GM12878 (cell line): ENCODE data around the gene EEFSEC. TPM values are rescaled to one million over a fixed set of nuclear protein-coding genes. Genes with fewer than 3 reads are reported as not detected.

Experiments used
- ATAC-seq: fragments of 200-7000 bp; cut with Tn5 transposase; 3 replicates; pipeline ENCODE4 v1.9.1; 2020; ENCODE audit warnings: mild to moderate bottlenecking, moderate library complexity
- BruUV-seq: library from RNA; stranded (reverse); fragments of 400-500 nt; replicated peaks from 2 replicates; lab custom pipeline; 2021; lab: Mats Ljungman, UMichigan
- CTCF ChIA-PET: fragments of 300-600 bp; sonication (Branson Sonifier 250); formaldehyde crosslinking; extraction: SDS; loops from one replicate; lab custom pipeline; 2021; ENCODE audit warnings: inconsistent platforms; lab: Yijun Ruan, JAX
- POLR2A ChIA-PET: fragments of 350-600 bp; formaldehyde crosslinking; extraction: SDS; loops from one replicate; lab custom pipeline; 2021; ENCODE audit warnings: inconsistent platforms; lab: Charles Lee
- RAD21 ChIA-PET: fragments of 300-600 bp; sonication (Branson Sonifier 250); formaldehyde crosslinking; loops from one replicate; lab custom pipeline; 2023; ENCODE audit warnings: antibody characterized with exemption; ENCODE audit not compliant: unreplicated experiment; lab: Charles Lee
- SMC1A ChIA-PET: fragments of 300-600 bp; sonication (Branson Sonifier 250); formaldehyde crosslinking; loops from one replicate; lab custom pipeline; 2023; ENCODE audit not compliant: unreplicated experiment, uncharacterized antibody; lab: Charles Lee
- DNase-seq: peaks from one replicate; pipeline ENCODE4 v3.0.0-alpha.2; 2011; ENCODE audit warnings: low read depth, low spot score
- FAIRE-seq: peaks from 3 replicates; lab custom pipeline; 2011; peaks lifted over from hg19 to GRCh38; lab: Jason Lieb, UNC
- H2AFZ ChIP-seq: 2 replicates; pipeline ENCODE4 v1.6.0; 2011; ENCODE audit warnings: low read depth, low read length, control low read depth; ENCODE audit not compliant: control insufficient read depth
- H3K27ac ChIP-seq: 2 replicates; pipeline ENCODE4 v1.5.1; 2011; ENCODE audit warnings: control low read depth; ENCODE audit not compliant: control insufficient read depth, insufficient read depth
- H3K27me3 ChIP-seq, 2 experiments: replicated peaks in 1 of 2; 2 replicates each; pipeline versions ENCODE4 v1.6.0 to v1.6.1; 2011; ENCODE audit warnings: low read length in 1 of 2; ENCODE audit not compliant: control insufficient read depth in 2 of 2, insufficient read depth in 2 of 2
- H3K36me3 ChIP-seq, 2 experiments: 2 replicates each; pipeline ENCODE4 v1.5.1; 2011; ENCODE audit warnings: low read length in 1 of 2; ENCODE audit not compliant: control insufficient read depth in 2 of 2, insufficient read depth in 2 of 2
- H3K4me1 ChIP-seq: 2 replicates; pipeline ENCODE4 v1.6.1; 2011; ENCODE audit warnings: mild to moderate bottlenecking, low read length, moderate library complexity, mixed read lengths; ENCODE audit not compliant: control insufficient read depth, insufficient read depth
- H3K4me2 ChIP-seq: 2 replicates; pipeline ENCODE4 v1.6.0; 2011; ENCODE audit warnings: control low read depth; ENCODE audit not compliant: control insufficient read depth, insufficient read depth
- H3K4me3 ChIP-seq: fragments of 200-600 bp; sonication (generic); 2 replicates; pipeline ENCODE4 v1.5.1; 2016
- H3K79me2 ChIP-seq: 2 replicates; pipeline ENCODE4 v1.6.0; 2011; ENCODE audit warnings: low read length; ENCODE audit not compliant: control insufficient read depth, insufficient read depth
- H3K9ac ChIP-seq: 2 replicates; pipeline ENCODE4 v1.8.0; 2011; ENCODE audit warnings: low read length, control low read depth, mixed read lengths; ENCODE audit not compliant: control insufficient read depth, insufficient read depth
- H3K9me3 ChIP-seq: replicated peaks from 3 replicates; pipeline ENCODE4 v1.5.1; 2011; ENCODE audit warnings: mild to moderate bottlenecking, low read length; ENCODE audit not compliant: control insufficient read depth, insufficient read depth
- H4K20me1 ChIP-seq: 2 replicates; pipeline ENCODE4 v1.6.0; 2011; ENCODE audit not compliant: control insufficient read depth, insufficient read depth
- ATF7 ChIP-seq: fragments of 450-650 bp; IDR thresholded peaks from 2 replicates; pipeline ENCODE4 v1.6.1; 2016; ENCODE audit warnings: low read depth, mild to moderate bottlenecking
- BMI1 ChIP-seq: fragments of 450-650 bp; IDR thresholded peaks from 2 replicates; pipeline ENCODE4 v1.6.1; 2016; ENCODE audit warnings: mild to moderate bottlenecking, moderate library complexity, borderline replicate concordance
- CHD4 ChIP-seq: fragments of 200-600 bp; sonication (generic); IDR thresholded peaks from 2 replicates; pipeline ENCODE4 v1.6.1; 2016; ENCODE audit warnings: mild to moderate bottlenecking
- CUX1 ChIP-seq: IDR thresholded peaks from 2 replicates; pipeline ENCODE4 v1.6.1; 2012; ENCODE audit warnings: improper control_type of control experiment, low read depth, low read length; ENCODE audit not compliant: insufficient replicate concordance
- ELK1 ChIP-seq: IDR thresholded peaks from 2 replicates; pipeline ENCODE4 v1.6.1; 2012; ENCODE audit warnings: low read depth, low read length, improper control_type of control experiment
- MAX ChIP-seq: IDR thresholded peaks from 2 replicates; pipeline ENCODE4 v1.6.1; 2012; ENCODE audit warnings: low read depth, low read length, improper control_type of control experiment
- PAX5 ChIP-seq: IDR thresholded peaks from 2 replicates; pipeline ENCODE4 v1.6.1; 2011; ENCODE audit warnings: low read depth, low read length, borderline replicate concordance
- RBBP5 ChIP-seq: fragments of 200-600 bp; sonication (generic); conservative IDR thresholded peaks from 2 replicates; pipeline ENCODE4 v1.6.1; 2016
- RCOR1 ChIP-seq: conservative IDR thresholded peaks from 2 replicates; pipeline ENCODE4 v1.6.1; 2012; ENCODE audit warnings: low read depth, low read length, improper control_type of control experiment
- STAT1 ChIP-seq: fragments of 450-650 bp; conservative IDR thresholded peaks from 2 replicates; pipeline ENCODE4 v1.6.1; 2014; ENCODE audit warnings: antibody characterized with exemption, mild to moderate bottlenecking
- SUPT20H ChIP-seq: IDR thresholded peaks from 2 replicates; pipeline ENCODE4 v1.6.1; 2011; ENCODE audit warnings: low read depth, mild to moderate bottlenecking, low read length, moderate library complexity, borderline replicate concordance; ENCODE audit not compliant: control insufficient read depth
- TBL1XR1 ChIP-seq: IDR thresholded peaks from 2 replicates; pipeline ENCODE4 v1.6.1; 2012; ENCODE audit warnings: low read depth, low read length, improper control_type of control experiment
- ZNF217 ChIP-seq: fragments of 450-650 bp; IDR thresholded peaks from 2 replicates; pipeline ENCODE4 v1.6.1; 2017; ENCODE audit warnings: antibody characterized with exemption, mild to moderate bottlenecking
- ZSCAN29 ChIP-seq: fragments of 450-650 bp; IDR thresholded peaks from 2 replicates; pipeline ENCODE4 v1.6.1; 2017; ENCODE audit warnings: mild to moderate bottlenecking, moderate library complexity
- WGBS: methylation state at CpG from one replicate; pipeline ENCODE4 v1.1.6; 2016; ENCODE audit warnings: low lambda C conversion rate; ENCODE audit not compliant: insufficient replicate concordance, insufficient coverage; ENCODE audit errors: missing lambda C conversion rate; 5-methylcytosine and 5-hydroxymethylcytosine counted together
- in situ Hi-C: fragments of 300-500 bp; cut with MboI; formaldehyde crosslinking; loops from 9 replicates; pipeline ENCODE4 v1.14.3; 2018; ENCODE audit warnings: mixed read lengths
- intact Hi-C: fragments of 100-400 bp; cut with micrococcal nuclease; formaldehyde crosslinking; loops from one replicate; pipeline ENCODE4 v1.14.2; 2022; ENCODE audit not compliant: unreplicated experiment
- polyA plus RNA-seq, 11 experiments: library from polyadenylated mRNA; depleted of rRNA in 4 of 11; unstranded in 6 of 11; stranded (reverse) in 5 of 11; fragments of >200 nt; fragmentation: Nextera tagmentation in 4 of 11; fragmentation: Illumina TruSeq in 1 of 11; extraction: Ambion mirVana in 4 of 11; extraction: Trizol in 1 of 11; gene quantifications; 1 replicate in 1 of 11; 2 replicates in 10 of 11; pipeline versions ENCODE4 v1.2.1 to v1.2.3, GENCODE V29; 2011 to 2016; ENCODE audit warnings: inconsistent platforms in 2 of 11, missing spikeins in 2 of 11, low read depth in 1 of 11
- total RNA-seq, 4 experiments: library from RNA; depleted of rRNA in 3 of 4; stranded (reverse); fragments of >200 nt in 3 of 4; fragmentation: Illumina TruSeq in 1 of 4; extraction: Trizol in 1 of 4; gene quantifications; 2 replicates each; pipeline versions ENCODE4 v1.2.1 to v1.2.3, GENCODE V29; 2013 to 2021
- TF ChIP-seq, protein P1 (sequence below): fragments of 450-650 bp; IDR thresholded peaks from 2 replicates; pipeline ENCODE4 v1.6.1; 2017; ENCODE audit warnings: mild to moderate bottlenecking, moderate library complexity

The EEFSEC gene
- total and polyA plus RNA-seq, 10 of the 15 experiments (the other 5 are each of a cell fraction or from before 2014, with no cell fraction given): 0.29 to 29.1 (median 16.1) TPM

- no peak overlapping the region for H3K27ac ChIP-seq
- TF ChIP-seq RBBP5 (no peak), MAX (no peak), PAX5 (no peak), CUX1 (no peak), ATF7 (no peak), SUPT20H (no peak), ELK1 (no peak), TBL1XR1 (no peak), CHD4 (no peak), ZNF217 (no peak), BMI1 (no peak), RCOR1 (no peak), STAT1 (no peak), ZSCAN29 (no peak)
- TF ChIP-seq, protein P1, sequence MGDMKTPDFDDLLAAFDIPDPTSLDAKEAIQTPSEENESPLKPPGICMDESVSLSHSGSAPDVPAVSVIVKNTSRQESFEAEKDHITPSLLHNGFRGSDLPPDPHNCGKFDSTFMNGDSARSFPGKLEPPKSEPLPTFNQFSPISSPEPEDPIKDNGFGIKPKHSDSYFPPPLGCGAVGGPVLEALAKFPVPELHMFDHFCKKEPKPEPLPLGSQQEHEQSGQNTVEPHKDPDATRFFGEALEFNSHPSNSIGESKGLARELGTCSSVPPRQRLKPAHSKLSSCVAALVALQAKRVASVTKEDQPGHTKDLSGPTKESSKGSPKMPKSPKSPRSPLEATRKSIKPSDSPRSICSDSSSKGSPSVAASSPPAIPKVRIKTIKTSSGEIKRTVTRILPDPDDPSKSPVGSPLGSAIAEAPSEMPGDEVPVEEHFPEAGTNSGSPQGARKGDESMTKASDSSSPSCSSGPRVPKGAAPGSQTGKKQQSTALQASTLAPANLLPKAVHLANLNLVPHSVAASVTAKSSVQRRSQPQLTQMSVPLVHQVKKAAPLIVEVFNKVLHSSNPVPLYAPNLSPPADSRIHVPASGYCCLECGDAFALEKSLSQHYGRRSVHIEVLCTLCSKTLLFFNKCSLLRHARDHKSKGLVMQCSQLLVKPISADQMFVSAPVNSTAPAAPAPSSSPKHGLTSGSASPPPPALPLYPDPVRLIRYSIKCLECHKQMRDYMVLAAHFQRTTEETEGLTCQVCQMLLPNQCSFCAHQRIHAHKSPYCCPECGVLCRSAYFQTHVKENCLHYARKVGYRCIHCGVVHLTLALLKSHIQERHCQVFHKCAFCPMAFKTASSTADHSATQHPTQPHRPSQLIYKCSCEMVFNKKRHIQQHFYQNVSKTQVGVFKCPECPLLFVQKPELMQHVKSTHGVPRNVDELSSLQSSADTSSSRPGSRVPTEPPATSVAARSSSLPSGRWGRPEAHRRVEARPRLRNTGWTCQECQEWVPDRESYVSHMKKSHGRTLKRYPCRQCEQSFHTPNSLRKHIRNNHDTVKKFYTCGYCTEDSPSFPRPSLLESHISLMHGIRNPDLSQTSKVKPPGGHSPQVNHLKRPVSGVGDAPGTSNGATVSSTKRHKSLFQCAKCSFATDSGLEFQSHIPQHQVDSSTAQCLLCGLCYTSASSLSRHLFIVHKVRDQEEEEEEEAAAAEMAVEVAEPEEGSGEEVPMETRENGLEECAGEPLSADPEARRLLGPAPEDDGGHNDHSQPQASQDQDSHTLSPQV: no peak
Observed at GRCh38 chr3:128316481-128316891, 163.2 kb downstream of the EEFSEC start.

More at GRCh38 chr3:128316481-128316891, 163.2 kb downstream of the EEFSEC start:
- no TSS peak for BruUV-seq
- 93% methylated on average over 15 of the region's 15 CpGs for WGBS
- Histone ChIP-seq H3K9me3 (no peaks in the 10 kb centered on the region), H3K4me2 (no peak overlapping the region), H3K4me3 (no peak overlapping the region), H3K4me1 (no peaks in the 10 kb centered on the region), H2AFZ (no peak overlapping the region), H3K36me3 (peaks cover 0 to 2% of the 10 kb centered on the region in 2 experiments; a peak in 1 of 4 replicates), H3K9ac (no peak overlapping the region), H3K27me3 (no peaks in the 10 kb centered on the region), H4K20me1 (0 out of 2 replicates have a peak, but pooled peaks cover under 1% of the 10 kb centered on the region), H3K79me2 (no peaks in the 10 kb centered on the region)
- ATAC-seq (no peak), FAIRE-seq (no peak), DNase-seq (no peak)
- SMC1A ChIA-PET: no interaction called here
- POLR2A ChIA-PET: no interaction called here
- in situ Hi-C loops: no loop called here
- RAD21 ChIA-PET: no interaction called here
- CTCF ChIA-PET: interaction anchor here (0.7 to 1.2 kb wide), 2 partner anchors 30 to 45 kb away, joined by 3 read pairs; no protein-coding TSS in a partner anchor
- intact Hi-C loops: no loop called here
